ENCODE results near the gene ZFR2.

DNA sequence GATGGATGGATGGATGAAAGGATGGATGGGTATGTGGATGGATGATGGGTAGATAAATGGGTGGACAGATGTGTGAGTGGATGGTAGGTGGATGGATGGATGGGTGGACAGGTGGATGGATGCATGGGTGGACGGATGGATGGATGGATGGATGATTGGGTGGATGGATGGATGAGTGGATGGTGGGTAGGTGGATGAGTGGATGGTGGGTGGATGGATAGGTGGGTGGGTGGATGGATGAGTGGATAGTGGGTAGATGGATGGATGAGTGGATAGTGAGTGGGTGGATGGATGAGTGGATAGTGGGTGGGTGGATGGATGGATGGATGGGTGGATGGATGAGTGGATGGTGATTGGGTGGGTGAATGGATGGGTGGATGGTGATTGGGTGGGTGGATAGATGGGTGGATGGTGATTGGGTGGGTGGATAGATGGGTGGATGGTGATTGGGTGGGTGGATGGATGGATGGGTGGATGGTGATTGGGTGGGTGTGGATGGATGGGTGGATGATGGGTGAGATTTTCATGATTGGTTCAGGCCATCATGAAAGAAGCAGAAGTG lies 92.3 kb downstream of the ZFR2 start:
- TF ChIP-seq EZH2phosphoT487 (IDR thresholded peaks at IDR 0.05; ENCODE audit: insufficient read depth, low read depth) (no peak), EZH2 (IDR thresholded peaks at IDR 0.05; ENCODE audit: insufficient read depth, poor library complexity, severe bottlenecking) (no peak)

Measured in GM23248 (cell line).